Kidney epithelial cell (primary cell): Measurements from ENCODE around the gene MYG1. TPM values are rescaled to one million over a fixed set of nuclear protein-coding genes. Genes with fewer than 3 reads are reported as not detected.

Experiments used
- DNase-seq: peaks from one replicate; pipeline ENCODE4 v3.0.0-alpha.2; 2010; ENCODE audit warnings: low read depth
- H3K27me3 ChIP-seq: 2 replicates; pipeline ENCODE4 v1.6.0; 2011; ENCODE audit warnings: low read length; ENCODE audit not compliant: control insufficient read depth, insufficient read depth
- H3K36me3 ChIP-seq: 2 replicates; pipeline ENCODE4 v1.5.1; 2011; ENCODE audit warnings: low read length; ENCODE audit not compliant: control insufficient read depth, insufficient read depth
- H3K4me3 ChIP-seq: 2 replicates; pipeline ENCODE4 v1.5.1; 2011; ENCODE audit warnings: low read depth, mild to moderate bottlenecking, control low read depth, low read length
- CTCF ChIP-seq: IDR thresholded peaks from 2 replicates; pipeline ENCODE4 v1.5.1; 2011; ENCODE audit warnings: mild to moderate bottlenecking, moderate library complexity, low read length, control low read depth, inconsistent platforms; ENCODE audit not compliant: insufficient read depth, poor library complexity, severe bottlenecking
- total RNA-seq: library from RNA; depleted of rRNA; stranded (reverse); fragments of >200 nt; gene quantifications from 2 replicates; pipeline ENCODE4 v1.2.3, GENCODE V29; 2015

MYG1 gene
- total RNA-seq, 1 donor from 2014 or later: 75.3 TPM

GRCh38 chr12:53320352-53321195 lies 21.1 kb downstream of the MYG1 start:
- Histone ChIP-seq H3K27me3 (peaks cover under 1% of the 10 kb centered on the region), H3K4me3 (peak overlapping the region; percentile 79), H3K36me3 (no peaks in the 10 kb centered on the region)
- TF ChIP-seq CTCF: no peak
- no peak for DNase-seq

- Histone ChIP-seq H3K4me3 (peak overlapping the region; percentile 53), H3K27me3 (peaks cover 16% of the 10 kb centered on the region), H3K36me3 (no peaks in the 10 kb centered on the region)
- DNase-seq: no peak
- no peak for TF ChIP-seq CTCF
Observed at GRCh38 chr12:53324113-53324778, 24.8 kb downstream of the MYG1 start.

- peak; percentile 54 for DNase-seq
- Histone ChIP-seq H3K4me3 (peak overlapping the region; percentile 53), H3K36me3 (no peaks in the 10 kb centered on the region), H3K27me3 (peaks cover 16% of the 10 kb centered on the region)
- TF ChIP-seq CTCF: peak; percentile 85
Observed at GRCh38 chr12:53324779-53325510, 25.4 kb downstream of the MYG1 start.

GRCh38 chr12:53325511-53326061 lies 26.1 kb downstream of the MYG1 start:
- H3K27me3 ChIP-seq: peaks cover 16% of the 10 kb centered on the region
- no peak for TF ChIP-seq CTCF
- no peak for DNase-seq
- H3K36me3 ChIP-seq: no peaks in the 10 kb centered on the region
- H3K4me3 ChIP-seq: peak overlapping the region; percentile 53

GRCh38 chr12:53326460-53327185 lies 27.1 kb downstream of the MYG1 start:
- H3K36me3 ChIP-seq: no peaks in the 10 kb centered on the region
- peaks cover 16% of the 10 kb centered on the region for H3K27me3 ChIP-seq
- TF ChIP-seq CTCF: no peak
- DNase-seq: no peak
- H3K4me3 ChIP-seq: no peak overlapping the region
